ENCODE data around the gene TBC1D19.

The TBC1D19 gene

DNA sequence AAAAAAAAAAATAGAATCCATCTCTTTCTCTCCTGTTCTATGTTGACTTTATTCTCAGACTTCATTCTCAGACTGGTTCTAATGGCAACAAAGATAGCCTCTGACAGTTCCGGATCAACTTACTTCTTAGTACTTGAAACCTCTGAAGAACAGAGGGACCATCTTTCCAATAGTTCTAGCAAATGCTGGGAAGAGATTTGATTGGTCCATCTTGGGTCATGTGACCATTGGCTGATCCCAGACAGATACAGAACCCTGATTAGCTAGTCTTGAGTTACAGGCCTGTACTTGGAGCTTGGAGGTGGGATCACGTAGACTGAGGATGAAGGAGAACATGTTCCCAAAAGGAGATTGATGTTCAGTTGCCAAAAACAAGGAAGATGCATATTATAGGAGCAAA, 209.9 kb downstream of the TBC1D19 start:
- TF ChIP-seq CTCF (conservative IDR thresholded peaks at IDR 0.05; ENCODE audit: low read depth, low read length): no peak
- no peak for DNase-seq (ENCODE audit: low read depth)

DNA sequence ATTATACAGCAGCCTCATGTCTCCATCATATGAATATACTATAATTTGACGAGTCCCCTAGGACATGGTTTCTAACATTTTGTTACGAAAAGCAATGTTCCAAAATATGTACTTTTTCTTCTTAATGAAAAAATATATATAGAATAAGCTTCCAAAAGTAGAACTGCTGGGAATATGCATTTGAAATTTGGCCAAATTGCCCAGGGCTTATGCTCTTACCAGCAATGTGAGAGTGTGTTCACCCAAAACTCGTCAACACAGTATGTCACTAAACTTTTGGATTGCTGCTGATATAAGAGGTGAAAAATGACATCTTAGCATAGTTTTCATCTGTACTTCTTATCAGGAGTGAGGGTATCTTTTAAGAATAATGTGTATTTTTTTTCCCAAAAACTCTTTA, 212.2 kb downstream of the TBC1D19 start:
- no peak for DNase-seq (ENCODE audit: low read depth)
- TF ChIP-seq CTCF (conservative IDR thresholded peaks at IDR 0.05; ENCODE audit: low read depth, low read length): no peak
- no peak overlapping the region for H3K4me3 ChIP-seq (ENCODE audit: low read length)

More for the DNA sequence above, 209.9 kb downstream of the TBC1D19 start:
- H3K4me3 ChIP-seq (ENCODE audit: low read length): no peak overlapping the region

GRCh38 chr4:26802790-26803189, 218.9 kb downstream of the TBC1D19 start:
- peak; percentile 60 for DNase-seq (ENCODE audit: low read depth)
- no peak for TF ChIP-seq CTCF (conservative IDR thresholded peaks at IDR 0.05; ENCODE audit: low read depth, low read length)
- H3K4me3 ChIP-seq (ENCODE audit: low read length): no peak overlapping the region

DNA sequence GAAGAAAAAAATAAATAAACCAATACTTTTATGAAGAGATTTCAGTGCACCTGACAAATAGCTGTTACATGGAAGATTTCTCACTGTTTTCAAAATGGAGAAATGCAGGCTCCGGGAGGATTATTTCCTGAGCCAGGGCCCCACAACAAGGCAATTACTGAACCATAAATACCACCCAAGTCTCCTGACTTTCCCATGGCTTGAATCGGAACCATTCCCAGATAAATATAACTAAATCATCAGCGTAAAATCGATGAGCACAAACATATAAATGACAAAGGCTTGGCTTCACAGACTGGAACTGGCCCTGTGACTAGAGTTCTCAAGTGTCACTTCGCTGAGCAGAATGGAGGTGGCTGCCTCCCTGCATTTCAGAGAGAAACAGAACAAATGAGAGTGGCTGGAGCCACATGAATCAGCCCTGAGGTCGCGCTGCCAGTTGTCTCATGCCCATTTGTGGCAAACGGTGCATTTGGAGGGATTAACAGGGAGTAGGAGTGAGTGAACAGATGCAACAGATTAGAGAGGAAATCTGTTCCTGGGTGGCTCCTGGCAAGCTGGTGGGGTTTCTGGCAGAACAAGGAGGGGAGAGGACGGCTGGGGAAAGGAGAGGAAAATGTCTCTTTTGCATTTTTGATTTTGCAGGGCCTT, 219.5 kb downstream of the TBC1D19 start:
- TF ChIP-seq CTCF (conservative IDR thresholded peaks at IDR 0.05; ENCODE audit: low read depth, low read length): no peak

GRCh38 chr4:26804451-26804850, 220.6 kb downstream of the TBC1D19 start:
- no peak for TF ChIP-seq CTCF (conservative IDR thresholded peaks at IDR 0.05; ENCODE audit: low read depth, low read length)
- DNase-seq (ENCODE audit: low read depth): no peak
- H3K4me3 ChIP-seq (ENCODE audit: low read length): no peak overlapping the region

More for the DNA sequence above, 219.5 kb downstream of the TBC1D19 start:
- DNase-seq (ENCODE audit: low read depth): peak; percentile 79
- peak overlapping the region; percentile 19 for H3K4me3 ChIP-seq (ENCODE audit: low read length)

DNA sequence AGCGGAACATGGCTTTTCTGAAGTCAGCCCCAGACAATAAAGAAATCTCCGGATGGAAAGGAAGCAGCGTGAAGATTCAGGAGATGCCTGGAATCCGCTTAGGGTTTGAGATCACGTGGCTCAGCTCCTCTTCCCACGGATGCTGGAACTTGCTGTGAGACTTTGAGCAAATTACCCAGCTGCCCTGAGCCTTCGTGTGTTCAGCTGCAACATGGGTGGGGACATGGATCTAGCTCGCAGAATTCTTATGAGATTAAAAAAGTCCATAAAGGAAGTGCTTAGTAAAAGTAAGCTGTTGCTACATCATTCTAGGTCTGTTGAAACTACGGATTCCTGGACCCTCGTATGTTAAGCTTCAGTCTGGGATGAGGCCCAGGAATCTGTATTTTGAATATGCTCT, 221.0 kb downstream of the TBC1D19 start:
- DNase-seq (ENCODE audit: low read depth): no peak
- TF ChIP-seq CTCF (conservative IDR thresholded peaks at IDR 0.05; ENCODE audit: low read depth, low read length): no peak
- H3K4me3 ChIP-seq (ENCODE audit: low read length): no peak overlapping the region
